GM21526 (cell line): ENCODE data around the gene KLF15.
"Not testable (repeated sequence)": the region's sequence is repeated elsewhere in the genome, so short reads cannot be mapped to it uniquely, and the experiment has no call there.

ENCODE experiments used
- ATAC-seq: cut with Tn5 transposase; IDR thresholded peaks from one replicate; pipeline ENCODE4 v1.9.1; 2021; ENCODE audit warnings: moderate library complexity; ENCODE audit not compliant: unreplicated experiment, low FRiP score

Gene KLF15

GRCh38 chr3:126348308-126348920 is 8.8 kb downstream of the KLF15 start:
- ATAC-seq: no peak

DNA sequence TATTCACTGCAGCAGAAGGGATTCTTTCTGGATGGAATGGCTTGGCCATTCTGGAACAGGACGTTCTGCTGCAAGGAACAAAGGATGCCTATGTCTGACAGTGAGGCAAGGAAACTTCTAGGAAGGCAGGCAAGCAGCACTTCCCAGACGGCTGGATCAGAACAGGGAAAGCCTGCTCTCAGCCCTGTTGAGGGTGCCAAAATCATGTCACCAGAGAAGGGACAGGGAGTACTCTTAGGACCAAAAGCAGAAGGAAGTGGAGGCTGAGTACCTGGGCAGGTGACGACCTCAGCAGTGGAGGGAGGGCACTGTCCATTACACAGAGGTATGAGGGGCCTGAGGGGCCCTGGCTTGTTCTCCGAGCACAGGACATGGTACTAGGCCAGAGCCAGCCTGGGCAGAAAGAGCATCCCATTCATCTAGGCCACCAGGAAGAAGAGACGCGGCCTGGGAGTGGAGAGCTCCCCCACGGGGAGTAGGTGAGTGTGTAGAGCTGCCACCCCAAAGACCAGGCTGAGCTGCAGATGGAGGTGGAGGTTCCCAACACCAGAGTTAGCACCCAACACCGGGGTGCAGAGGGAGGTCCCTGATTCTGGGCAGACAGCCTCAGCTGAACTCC is 9.6 kb downstream of the KLF15 start:
- ATAC-seq: no peak

GRCh38 chr3:126346466-126346865 is 10.7 kb downstream of the KLF15 start:
- no peak for ATAC-seq

- no peak for ATAC-seq
Measured at GRCh38 chr3:126345641-126346460, 11.4 kb downstream of the KLF15 start.

DNA sequence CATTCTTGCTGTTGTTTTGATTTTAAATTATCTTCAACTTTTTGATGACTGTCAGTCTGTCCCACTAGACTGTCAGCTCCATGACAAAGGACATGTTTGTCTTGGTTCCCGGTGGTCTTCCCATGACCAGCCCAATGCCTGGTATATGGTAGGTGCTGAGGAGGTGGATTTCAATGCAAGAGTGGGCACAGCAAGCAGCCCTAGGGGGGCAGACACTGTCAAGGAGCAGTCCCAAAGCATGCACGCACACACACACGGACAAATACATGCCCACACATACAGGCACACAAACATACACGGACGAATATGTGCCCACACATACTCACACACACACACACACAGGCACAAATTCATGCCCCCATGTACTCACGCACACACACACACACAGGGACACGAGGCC is 12.0 kb downstream of the KLF15 start:
- ATAC-seq: no peak

DNA sequence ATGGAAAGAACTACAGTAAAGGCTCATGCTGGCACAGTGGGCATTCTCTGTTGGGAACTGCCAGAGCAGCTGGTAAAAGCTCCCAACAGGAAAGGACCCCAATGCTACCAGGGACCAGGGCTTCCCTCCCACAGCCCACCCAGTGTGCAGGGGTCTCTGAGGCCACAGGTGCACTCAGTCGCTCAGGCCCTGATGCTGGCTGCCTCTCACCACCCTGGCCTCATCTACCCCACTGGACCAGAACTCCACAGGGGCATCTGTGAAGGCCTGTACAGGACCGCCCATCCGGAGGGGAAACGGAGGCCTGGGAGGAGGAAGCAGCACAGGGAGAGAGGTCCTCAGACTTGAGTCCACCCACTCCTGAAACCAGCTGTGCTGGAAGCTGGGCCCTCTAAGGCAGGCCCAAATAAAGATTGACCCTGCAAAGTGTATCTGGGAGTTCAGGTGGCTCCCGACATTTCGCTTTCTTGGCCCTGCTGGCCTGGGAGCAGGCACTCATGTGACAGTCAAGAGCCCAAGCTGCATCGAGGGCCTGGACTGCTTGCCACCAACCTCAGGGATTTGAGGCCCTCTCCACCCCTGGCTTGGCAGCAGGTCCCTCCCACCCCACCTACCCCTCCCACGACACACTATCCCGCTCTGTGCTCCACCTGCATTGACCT is 12.7 kb downstream of the KLF15 start:
- ATAC-seq: no peak

GRCh38 chr3:126343649-126344035 is 13.6 kb downstream of the KLF15 start:
- no peak for ATAC-seq

- ATAC-seq: no peak
Measured at GRCh38 chr3:126342991-126343648, 14.1 kb downstream of the KLF15 start.

- no peak for ATAC-seq
Measured at GRCh38 chr3:126342211-126342610, 15.0 kb downstream of the KLF15 start.

- no peak for ATAC-seq
Measured at GRCh38 chr3:126341755-126342150, 15.5 kb downstream of the KLF15 start.

- ATAC-seq: no peak
Measured at GRCh38 chr3:126340943-126341754, 16.1 kb downstream of the KLF15 start.

DNA sequence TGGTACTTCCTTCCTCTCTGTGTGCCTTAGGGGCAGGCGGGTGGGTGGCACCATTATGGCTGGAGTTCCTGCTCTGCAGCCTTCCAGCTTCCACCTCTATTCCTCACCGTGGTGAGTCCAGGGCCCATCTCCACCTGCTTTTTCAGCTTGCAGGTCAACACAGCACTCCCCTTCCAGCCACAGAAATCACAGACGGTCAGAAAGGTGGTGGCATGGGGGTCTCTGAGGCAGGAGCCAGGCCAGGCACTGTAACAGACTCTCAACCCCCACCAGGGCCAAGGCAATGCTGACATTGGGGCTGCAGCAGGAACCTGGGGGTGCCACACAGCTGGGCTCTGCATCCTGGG is 16.6 kb downstream of the KLF15 start:
- ATAC-seq: no peak

DNA sequence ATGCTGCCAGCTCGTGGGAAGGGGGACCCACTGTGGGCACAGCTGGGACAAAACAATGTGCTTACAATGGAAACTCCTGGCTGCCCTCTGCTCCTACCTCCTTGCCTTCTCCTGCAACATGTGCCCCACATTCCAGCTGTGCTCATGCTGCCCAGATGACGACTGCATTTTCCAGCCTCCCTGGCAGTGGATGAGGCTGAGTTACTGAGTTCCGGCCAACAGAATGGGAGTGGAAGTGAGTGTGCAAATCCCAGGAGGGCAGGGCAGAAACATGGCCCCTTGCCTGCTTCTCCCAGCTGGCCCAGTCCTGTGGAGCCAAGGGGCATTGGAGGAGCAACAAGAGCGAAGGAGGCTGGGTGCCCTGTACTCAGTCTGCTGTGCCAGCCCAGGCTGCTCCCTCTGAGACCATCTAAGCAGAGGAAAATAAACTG is 17.1 kb downstream of the KLF15 start:
- ATAC-seq: no peak

DNA sequence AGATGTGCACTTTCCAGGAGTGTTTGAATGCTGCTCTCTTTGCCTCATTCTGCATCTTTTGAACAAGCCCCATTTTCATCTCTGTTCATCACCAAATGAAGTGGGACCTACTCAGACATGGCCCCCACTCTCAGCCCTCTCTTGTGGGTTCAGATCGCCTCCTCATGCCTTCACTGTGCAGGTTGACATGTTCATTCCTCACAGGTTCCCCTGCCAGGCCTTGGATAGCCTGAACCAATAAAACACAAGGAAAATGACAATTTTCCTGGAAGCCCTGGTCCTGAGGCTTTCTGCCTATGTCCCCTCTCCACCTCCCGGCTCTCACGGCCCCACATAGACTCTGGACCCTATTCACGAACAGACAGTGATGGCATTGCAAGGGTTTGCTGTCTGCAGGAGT is 17.7 kb downstream of the KLF15 start:
- no peak for ATAC-seq

DNA sequence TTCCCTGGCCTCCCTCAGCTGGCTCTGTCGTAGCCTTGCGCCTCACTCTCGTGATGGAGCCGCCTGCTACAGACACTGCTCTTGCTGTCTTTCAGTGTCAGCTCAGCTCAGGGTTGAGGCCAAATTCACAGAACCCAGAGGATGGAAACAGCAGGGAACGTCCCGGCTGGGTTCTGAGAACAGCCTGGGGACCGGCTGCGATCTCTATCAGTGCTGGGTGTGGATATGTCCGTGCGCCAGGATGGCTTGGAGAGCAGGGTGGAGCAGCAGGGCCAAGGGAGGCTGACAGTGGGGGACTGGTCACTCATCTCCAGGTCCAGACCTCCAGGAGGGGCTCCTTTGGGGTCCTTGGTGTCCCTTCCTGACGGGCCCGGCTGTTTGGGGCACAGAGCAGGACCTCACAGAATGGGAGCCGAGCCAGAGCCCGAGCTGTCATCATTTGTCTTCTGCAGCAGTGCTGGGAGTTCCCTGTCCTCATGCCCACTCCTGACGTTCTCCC is 18.4 kb downstream of the KLF15 start:
- ATAC-seq: no peak

- no peak for ATAC-seq
Measured at GRCh38 chr3:126337980-126338651, 19.1 kb downstream of the KLF15 start.

DNA sequence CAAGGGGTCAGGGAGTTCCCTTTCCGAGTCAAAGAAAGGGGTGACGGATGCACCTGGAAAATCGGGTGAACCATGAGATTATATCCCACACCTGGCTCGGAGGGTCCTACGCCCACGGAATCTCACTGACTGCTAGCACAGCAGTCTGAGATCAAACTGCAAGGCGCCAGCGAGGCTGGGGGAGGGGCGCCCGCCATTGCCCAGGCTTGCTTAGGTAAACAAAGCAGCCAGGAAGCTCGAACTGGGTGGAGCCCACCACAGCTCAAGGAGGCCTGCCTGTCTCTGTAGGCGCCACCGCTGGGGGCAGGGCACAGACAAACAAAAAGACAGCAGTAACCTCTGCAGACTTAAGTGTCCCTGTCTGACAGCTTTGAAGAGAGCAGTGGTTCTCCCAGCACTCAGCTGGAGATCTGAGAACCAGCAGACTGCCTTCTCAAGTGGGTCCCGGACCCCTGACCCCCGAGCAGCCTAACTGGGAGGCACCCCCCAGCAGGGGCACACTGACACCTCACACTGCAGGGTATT is 25.3 kb downstream of the KLF15 start:
- not testable (repeated sequence) for ATAC-seq

GRCh38 chr3:126329927-126330725 is 27.1 kb downstream of the KLF15 start:
- no peak for ATAC-seq
